Measurements from ENCODE around the gene SCNN1A. TPM values are rescaled to one million over a fixed set of nuclear protein-coding genes. Genes with fewer than 3 reads are reported as not detected.

Gene SCNN1A
- total and polyA plus RNA-seq, 2 of the 4 experiments (the other 2 are of a cell fraction) = 0.41 TPM; not detected in 1

- TF ChIP-seq USF2 (IDR thresholded peaks at IDR 0.05; ENCODE audit: low read depth, low read length) (no peak), RAD21 (IDR thresholded peaks at IDR 0.05; ENCODE audit: low read length) (no peak)
Observed at GRCh38 chr12:6363330-6364043, 11.9 kb downstream of the SCNN1A start (continued).

- H4K20me1 ChIP-seq (ENCODE audit: insufficient read depth, low read length) = no peaks in the 10 kb centered on the region
- no TSS peak for BruUV-seq (replicated peaks)
- intact Hi-C loops (cut with micrococcal nuclease) (no loop called here), dilution Hi-C loops (cut with HindIII; ENCODE audit: low sequenced_read_pairs, unreplicated experiment) (no loop called here), in situ Hi-C loops (cut with MboI; ENCODE audit: low sequenced_read_pairs) (no loop called here)
- ChIA-PET POLR2A (ENCODE audit: unreplicated experiment) (no interaction called here), CTCF (interaction anchor here (0.9 kb wide), 3 partner anchors 10 to 84 kb away, joined by 3 to 9 read pairs (median 4); no protein-coding TSS in a partner anchor)
- H2BK20ac ChIP-seq (ENCODE audit: low read depth, low read length) = no peak overlapping the region
- H3K9me1 ChIP-seq (ENCODE audit: insufficient read depth, low read length) = no peaks in the 10 kb centered on the region
- no peak overlapping the region for H2BK5ac ChIP-seq (ENCODE audit: low read depth, low read length, poor library complexity, severe bottlenecking)
- no peak overlapping the region for H2AK9ac ChIP-seq (replicated peaks; ENCODE audit: low read depth, low read length, poor library complexity)
- TF ChIP-seq RFX5 (IDR thresholded peaks at IDR 0.05; ENCODE audit: low read depth, low read length) (no peak), NFE2L2 (IDR thresholded peaks at IDR 0.05; ENCODE audit: low read depth, low read length) (no peak), USF2 (IDR thresholded peaks at IDR 0.05; ENCODE audit: low read depth, low read length) (0 out of 2 replicates have a peak, but pooled peaks have one; percentile 15), BHLHE40 (IDR thresholded peaks at IDR 0.05; ENCODE audit: low read depth, low read length) (no peak), SMC3 (IDR thresholded peaks at IDR 0.05; ENCODE audit: low read depth, low read length) (no peak)
- no peak overlapping the region for H4K5ac ChIP-seq (ENCODE audit: low read depth, low read length)
- no peak overlapping the region for H3K9ac ChIP-seq (ENCODE audit: low read depth, low read length)
- H2BK120ac ChIP-seq (ENCODE audit: low read depth, low read length) = no peak overlapping the region
- H4K91ac ChIP-seq (ENCODE audit: insufficient read depth, low read depth, low read length) = no peak overlapping the region
- H3K36me3 ChIP-seq (ENCODE audit: control insufficient read depth, insufficient read depth, low read length) = no peaks in the 10 kb centered on the region
- DNase-seq (no peak), ATAC-seq (ENCODE audit: low read depth) (no peak)
- no peak overlapping the region for H3K23ac ChIP-seq (ENCODE audit: low read depth, low read length)
- H3K27me3 ChIP-seq (ENCODE audit: control insufficient read depth, insufficient read depth, low read length) = no peaks in the 10 kb centered on the region; the same call in 1 of the 2 replicates
- peak overlapping the region; percentile 58; the same call in 1 of the 2 replicates for H3K4me2 ChIP-seq (ENCODE audit: low read depth, low read length)
- H3K4ac ChIP-seq (ENCODE audit: low read depth, low read length) = 0 out of 2 replicates have a peak overlapping the region, but pooled peaks have one; percentile 15
- peak overlapping the region; percentile 75 to 82; a peak in 2 of 4 replicates for H4K8ac ChIP-seq (ENCODE audit: low read depth in 2 of 2, low read length in 2 of 2)
- no peak overlapping the region for H3K56ac ChIP-seq (ENCODE audit: extremely low read depth, insufficient read depth, low read length)
- H3K27ac ChIP-seq (ENCODE audit: insufficient read depth, low read length) = no peak overlapping the region
- WGBS, 2 experiments (ENCODE audit: extremely low coverage in 2 of 2, insufficient read length in 1 of 2) = no CpG with 5 or more reads among the region's 4 CpGs
- H3K9me3 ChIP-seq (ENCODE audit: control insufficient read depth, insufficient read depth, low read length) = no peaks in the 10 kb centered on the region
- H2AFZ ChIP-seq (replicated peaks; ENCODE audit: low read length, poor library complexity) = peak overlapping the region; percentile 5
- H2AK5ac ChIP-seq (ENCODE audit: low read depth, low read length) = no peak overlapping the region
- no peak overlapping the region for H3K14ac ChIP-seq (replicated peaks; ENCODE audit: low read depth, low read length)
- peak overlapping the region; percentile 55; the same call in 1 of the 3 replicates for H2BK15ac ChIP-seq (ENCODE audit: low read depth, low read length)
- no peak overlapping the region for H3K18ac ChIP-seq (ENCODE audit: low read depth, low read length)
- H3K4me1 ChIP-seq (ENCODE audit: control insufficient read depth, insufficient read depth, low read length) = peaks cover 7% of the 10 kb centered on the region
- H3K4me3 ChIP-seq (ENCODE audit: insufficient read depth, low read depth, low read length) = no peak overlapping the region
- H3K79me1 ChIP-seq (ENCODE audit: low read depth in 1 of 2, low read length in 2 of 2) = no peaks in the 10 kb centered on the region
Observed at GRCh38 chr12:6363010-6363329, 12.4 kb downstream of the SCNN1A start.

Data from IMR-90 (cell line).